Endometrium (tissue), 2 donors: ENCODE results near the gene TGFBR3.
"Not testable (repeated sequence)": the region's sequence is repeated elsewhere in the genome, so short reads cannot be mapped to it uniquely, and the experiment has no call there.

Source experiments
- FAIRE-seq: peaks from 2 replicates; lab custom pipeline; 2012; peaks lifted over from hg19 to GRCh38; lab: Jason Lieb, UNC
- donor health status: control.
- donor health status: control.

Gene TGFBR3

GRCh38 chr1:91847851-91848250 is 38.1 kb downstream of the TGFBR3 start:
- FAIRE-seq, result no peak

DNA sequence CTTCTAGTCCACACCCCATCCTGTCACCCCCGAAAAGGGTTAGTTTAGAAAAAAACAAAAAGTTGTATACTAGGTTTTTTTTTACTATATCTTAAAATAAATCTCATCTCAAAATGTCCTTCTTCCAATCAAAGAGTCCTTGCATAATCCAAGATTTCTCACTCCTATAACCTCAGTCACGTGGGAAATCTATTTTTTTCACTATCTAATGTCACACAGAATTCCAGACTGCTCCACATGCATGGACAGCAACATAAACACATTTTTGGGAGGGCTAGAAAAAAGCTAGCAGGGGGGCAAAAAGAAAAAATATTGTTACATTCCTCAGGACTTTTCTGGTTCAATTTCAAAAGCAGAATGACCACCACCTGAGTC is 39.3 kb downstream of the TGFBR3 start:
- no peak for FAIRE-seq

GRCh38 chr1:91846007-91846638 is 39.8 kb downstream of the TGFBR3 start:
- peak; percentile 80 for FAIRE-seq

DNA sequence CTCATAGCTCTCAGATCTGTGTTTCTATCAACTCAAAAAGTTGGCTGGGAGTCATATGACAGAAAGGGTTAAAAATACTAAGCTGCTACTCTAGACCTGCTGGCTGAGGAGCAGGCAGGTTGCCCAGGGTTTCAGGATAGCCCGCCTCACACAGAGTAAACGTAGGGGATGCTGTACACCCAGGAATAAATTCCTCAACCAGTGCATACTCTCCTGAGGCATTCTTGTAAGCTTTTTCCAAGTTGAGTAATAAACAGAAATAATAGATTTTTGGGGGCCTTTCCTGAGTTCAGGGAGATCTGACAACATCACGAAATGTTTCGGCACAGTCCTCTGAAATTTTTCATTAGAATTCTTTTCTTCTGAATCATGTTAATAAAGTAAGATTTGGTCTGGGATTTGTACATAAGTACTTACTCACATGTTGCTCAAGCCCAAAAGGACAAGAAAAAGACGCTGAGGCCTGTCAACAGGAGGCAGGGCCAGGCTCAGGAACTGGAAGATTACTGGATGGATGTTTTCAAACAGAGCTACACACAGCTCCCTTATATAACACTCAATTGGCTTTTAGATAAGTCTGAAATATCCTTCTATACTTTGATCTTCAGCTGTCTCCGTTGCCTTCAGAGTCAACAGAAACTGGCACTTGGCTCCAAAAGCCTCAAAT is 41.0 kb downstream of the TGFBR3 start:
- no peak for FAIRE-seq

GRCh38 chr1:91843843-91844242 is 42.1 kb downstream of the TGFBR3 start:
- no peak for FAIRE-seq

DNA sequence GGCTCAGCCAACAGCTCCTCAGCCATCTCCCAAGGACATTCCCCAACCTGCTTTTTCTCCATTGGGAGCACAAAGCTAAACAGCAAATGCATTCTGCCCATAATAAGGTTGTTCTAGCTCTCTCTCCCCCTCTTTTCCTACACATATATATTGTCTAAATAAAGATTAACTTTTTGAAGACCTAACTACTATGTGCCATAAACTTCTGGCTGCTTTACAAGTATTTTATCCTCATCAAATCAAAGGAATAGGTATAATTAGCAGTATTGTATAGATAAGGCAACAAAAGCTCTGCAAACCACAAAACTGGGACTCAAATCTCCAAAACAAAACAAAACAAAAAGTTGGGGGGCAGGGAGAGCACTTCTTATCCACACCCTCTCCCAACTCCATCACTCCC is 43.4 kb downstream of the TGFBR3 start:
- FAIRE-seq, result no peak

DNA sequence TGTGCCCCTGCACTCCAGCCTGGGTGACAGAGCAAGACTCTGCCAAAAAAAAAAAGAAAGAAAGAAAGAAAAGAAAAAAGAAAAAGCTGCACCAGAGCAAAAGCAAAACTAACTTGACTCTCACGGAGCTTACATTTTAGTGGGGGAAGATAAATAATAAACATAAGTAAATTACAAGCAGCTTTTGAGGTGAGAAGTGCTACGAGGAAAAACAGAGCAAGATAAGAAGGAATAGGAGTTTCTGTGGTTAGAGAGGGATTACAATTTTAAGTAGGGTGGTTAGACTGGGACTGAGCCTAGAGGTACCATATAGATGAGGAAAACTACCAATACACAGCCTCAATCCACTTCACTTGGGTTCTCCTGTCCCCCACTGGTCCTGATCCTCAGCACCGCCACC is 43.9 kb downstream of the TGFBR3 start:
- FAIRE-seq, result no peak

DNA sequence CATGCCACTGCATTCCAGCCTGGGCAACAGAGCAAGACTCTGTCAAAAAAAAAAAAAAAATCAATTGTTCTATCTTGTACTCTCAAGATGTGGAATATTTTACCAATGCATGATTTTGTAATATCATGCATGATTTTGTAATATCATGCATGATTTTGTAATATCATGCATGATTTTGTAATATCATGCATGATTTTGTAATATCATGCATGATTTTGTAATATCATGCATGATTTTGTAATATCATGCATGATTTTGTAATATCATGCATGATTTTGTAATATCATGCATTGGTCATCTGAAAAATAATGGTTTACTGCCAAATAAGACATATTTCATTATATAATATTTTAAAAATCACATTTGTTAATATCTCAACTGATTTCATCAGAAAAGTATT is 45.7 kb downstream of the TGFBR3 start:
- not testable (repeated sequence) for FAIRE-seq

- no peak for FAIRE-seq
Measured at GRCh38 chr1:91836331-91837040, 49.5 kb downstream of the TGFBR3 start.

DNA sequence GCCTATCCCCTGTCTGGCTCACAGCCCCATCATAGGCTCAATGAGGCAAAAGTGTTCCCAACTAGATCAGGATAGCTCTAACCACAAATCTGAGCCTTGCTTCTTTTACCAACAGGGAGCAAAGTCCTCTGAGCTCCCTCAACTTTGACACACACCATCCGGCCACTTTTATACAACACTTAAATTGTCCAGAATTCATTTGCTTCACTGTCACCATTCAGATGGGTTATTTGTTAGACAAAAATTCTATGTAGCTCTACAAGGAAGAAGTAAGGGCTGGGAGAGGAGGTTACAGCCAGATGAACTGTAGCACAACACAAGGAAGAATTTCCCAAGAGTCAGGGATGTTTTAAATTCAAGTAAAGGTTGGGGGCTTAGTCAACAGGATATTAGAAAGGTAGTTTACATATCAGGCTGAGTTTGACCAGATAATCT is 50.8 kb downstream of the TGFBR3 start:
- FAIRE-seq, result no peak

- FAIRE-seq, result not testable (repeated sequence)
Measured at GRCh38 chr1:91834549-91834948, 51.4 kb downstream of the TGFBR3 start.

GRCh38 chr1:91833946-91834345 is 52.0 kb downstream of the TGFBR3 start:
- FAIRE-seq, result no peak

- peak; percentile 97 for FAIRE-seq
Measured at GRCh38 chr1:91831132-91831930, 54.6 kb downstream of the TGFBR3 start.

- FAIRE-seq, result no peak
Measured at GRCh38 chr1:91830242-91831131, 55.5 kb downstream of the TGFBR3 start.

- no peak for FAIRE-seq
Measured at GRCh38 chr1:91829293-91830153, 56.4 kb downstream of the TGFBR3 start.

DNA sequence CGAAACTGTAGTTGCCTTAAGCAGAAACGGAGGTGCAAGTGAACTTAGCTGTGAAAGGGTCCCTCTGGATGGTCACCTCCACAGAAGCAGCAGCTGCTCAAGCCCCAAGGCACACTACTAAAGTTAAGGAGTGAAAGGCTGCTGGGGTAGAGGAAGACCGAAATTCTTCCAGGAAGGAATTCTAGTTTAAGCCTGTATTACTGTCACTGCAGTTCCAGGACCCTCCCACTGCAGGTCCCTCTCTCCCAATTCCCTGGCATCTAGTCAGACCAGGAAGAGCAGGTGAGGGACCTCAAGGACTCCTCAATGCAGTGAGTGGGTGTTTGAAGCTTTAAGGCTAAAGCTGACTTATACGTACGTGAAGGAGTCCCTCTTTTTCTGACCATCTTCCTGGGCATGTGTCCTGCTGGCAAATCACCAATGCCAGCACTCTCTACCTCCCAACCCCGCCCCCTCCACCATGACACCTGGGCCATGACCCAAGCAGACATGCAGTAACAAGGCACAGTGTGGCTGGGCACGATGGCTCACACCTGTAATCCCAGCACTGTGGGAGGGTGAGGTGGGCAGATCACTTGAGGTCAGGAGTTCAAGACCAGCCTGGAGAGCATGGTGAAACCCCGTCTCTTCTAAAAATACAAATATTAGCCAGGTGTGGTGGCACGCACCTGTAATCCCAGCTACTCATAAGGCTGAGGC is 57.2 kb downstream of the TGFBR3 start:
- FAIRE-seq, result no peak

- no peak for FAIRE-seq
Measured at GRCh38 chr1:91827459-91828321, 58.3 kb downstream of the TGFBR3 start.

- FAIRE-seq, result no peak
Measured at GRCh38 chr1:91827087-91827458, 58.9 kb downstream of the TGFBR3 start.

DNA sequence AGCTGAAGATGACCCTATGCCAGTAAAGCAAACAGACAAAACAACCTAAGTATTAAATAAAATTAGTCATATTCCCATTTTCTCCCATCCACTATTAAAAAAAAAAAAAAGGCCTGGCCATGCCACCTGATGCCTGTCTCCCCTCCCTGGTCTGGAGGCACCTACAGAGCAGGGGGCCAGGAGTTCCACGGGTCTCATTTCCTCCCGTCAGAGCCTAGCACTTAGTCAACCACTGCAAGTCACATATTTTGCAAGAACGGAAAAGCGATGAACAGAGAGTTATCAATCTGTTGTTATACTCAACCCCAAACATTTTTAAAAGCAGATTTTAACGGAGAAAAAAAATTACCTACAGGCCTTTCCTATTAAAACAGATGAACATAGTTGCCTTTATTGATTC is 59.3 kb downstream of the TGFBR3 start:
- FAIRE-seq, result no peak
